HG03354 (cell line): ENCODE results near the gene IFIT2.
"Not testable (repeated sequence)": the region's sequence is repeated elsewhere in the genome, so short reads cannot be mapped to it uniquely, and the experiment has no call there.

Experiments used
- ATAC-seq: cut with Tn5 transposase; IDR thresholded peaks from one replicate; pipeline ENCODE4 v1.9.1; 2021; ENCODE audit warnings: mild to moderate bottlenecking; ENCODE audit not compliant: unreplicated experiment, poor library complexity, severe bottlenecking

Gene IFIT2, protein sequence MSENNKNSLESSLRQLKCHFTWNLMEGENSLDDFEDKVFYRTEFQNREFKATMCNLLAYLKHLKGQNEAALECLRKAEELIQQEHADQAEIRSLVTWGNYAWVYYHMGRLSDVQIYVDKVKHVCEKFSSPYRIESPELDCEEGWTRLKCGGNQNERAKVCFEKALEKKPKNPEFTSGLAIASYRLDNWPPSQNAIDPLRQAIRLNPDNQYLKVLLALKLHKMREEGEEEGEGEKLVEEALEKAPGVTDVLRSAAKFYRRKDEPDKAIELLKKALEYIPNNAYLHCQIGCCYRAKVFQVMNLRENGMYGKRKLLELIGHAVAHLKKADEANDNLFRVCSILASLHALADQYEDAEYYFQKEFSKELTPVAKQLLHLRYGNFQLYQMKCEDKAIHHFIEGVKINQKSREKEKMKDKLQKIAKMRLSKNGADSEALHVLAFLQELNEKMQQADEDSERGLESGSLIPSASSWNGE

DNA sequence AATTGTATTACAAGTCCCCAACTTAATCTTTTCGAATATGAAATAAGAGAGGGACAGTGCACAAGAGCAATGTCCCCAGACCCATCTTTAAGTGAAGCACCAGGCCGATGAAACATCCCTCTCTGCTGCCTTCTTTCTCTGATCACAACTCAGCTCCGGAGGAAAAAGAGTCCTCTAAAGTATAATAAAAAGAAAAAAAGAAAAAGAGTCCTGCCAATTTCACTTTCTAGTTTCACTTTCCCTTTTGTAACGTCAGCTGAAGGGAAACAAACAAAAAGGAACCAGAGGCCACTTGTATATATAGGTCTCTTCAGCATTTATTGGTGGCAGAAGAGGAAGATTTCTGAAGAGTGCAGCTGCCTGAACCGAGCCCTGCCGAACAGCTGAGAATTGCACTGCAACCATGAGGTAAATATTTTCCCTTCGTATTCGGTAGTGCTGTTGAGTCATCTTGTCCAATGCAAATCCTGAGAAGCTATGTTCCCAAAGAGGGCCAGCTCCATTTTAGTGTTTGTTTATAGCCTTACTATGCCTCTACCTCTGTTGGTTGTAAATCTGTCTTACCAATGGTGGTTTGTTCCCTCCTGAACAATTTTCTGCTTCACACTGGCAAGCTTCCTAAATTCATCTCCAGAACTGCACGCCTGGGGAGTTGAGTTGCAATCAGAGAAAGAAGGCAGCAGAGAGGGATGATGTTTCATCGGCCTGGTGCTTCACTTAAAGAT lies at the start of gene IFIT2:
TSS of gene IFIT2 (plus strand) at position 326 of the 725 bp plus-strand sequence. CDS start at position 404, 78 bp downstream.
- peak; percentile 86 for ATAC-seq

DNA sequence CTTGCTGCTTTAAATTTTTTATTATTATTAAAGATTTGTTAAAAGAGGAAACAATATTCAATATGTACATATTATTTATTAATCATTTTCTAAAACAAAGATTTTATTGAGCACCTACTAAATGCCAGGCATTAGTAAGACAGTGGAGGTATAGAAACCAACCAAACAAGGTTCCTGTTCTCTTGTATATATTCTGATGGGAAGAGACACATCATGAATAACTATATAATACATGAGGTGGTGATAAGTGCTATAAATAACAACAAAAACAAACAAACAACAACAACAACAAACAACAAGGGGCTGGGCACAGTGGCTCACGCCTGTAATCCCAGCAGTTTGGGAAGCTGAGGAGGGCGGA lies 49.6 kb upstream of the IFIT2 start:
- no peak for ATAC-seq

DNA sequence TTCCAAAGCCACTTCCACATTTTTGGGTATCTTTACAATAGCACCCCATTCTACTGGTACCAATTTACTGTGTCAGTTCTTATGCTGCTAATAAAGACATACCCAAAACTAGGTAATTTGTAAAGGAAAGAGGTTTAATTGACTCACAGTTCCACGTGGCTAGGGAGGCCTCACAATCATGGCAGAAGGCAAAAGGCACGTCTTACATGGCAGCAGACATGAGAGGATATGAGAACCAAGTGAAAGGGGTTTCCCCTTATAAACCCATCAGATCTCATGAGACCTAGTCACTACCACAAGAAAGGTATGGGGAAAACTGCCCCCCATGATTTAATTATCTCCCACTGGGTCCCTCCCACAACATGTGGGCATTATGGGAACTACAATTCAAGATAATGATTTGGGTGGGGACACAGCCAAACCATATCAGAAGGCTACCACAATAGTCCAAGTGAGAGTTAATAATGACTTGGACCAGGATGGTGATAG lies 46.7 kb upstream of the IFIT2 start:
- ATAC-seq: not testable (repeated sequence)

DNA sequence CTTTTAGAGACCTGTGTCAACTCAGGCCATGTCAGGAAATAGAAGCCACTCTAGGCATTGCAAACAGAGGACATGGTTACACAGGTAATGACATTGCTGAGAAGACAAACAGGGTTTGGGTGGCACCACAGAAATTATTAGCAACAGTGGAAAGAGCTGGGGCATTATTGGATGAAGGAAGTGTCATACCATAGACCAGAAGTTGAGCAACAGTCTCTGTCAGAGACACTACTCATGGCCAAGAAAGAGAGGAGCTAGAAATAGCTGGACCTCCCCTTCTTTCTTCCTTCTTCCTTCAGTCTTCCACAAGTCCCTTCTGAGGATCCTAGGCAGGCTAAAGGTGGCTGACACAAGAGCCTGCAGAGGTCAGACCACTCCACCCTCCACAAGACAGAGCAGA lies 46.1 kb upstream of the IFIT2 start:
- ATAC-seq: no peak

DNA sequence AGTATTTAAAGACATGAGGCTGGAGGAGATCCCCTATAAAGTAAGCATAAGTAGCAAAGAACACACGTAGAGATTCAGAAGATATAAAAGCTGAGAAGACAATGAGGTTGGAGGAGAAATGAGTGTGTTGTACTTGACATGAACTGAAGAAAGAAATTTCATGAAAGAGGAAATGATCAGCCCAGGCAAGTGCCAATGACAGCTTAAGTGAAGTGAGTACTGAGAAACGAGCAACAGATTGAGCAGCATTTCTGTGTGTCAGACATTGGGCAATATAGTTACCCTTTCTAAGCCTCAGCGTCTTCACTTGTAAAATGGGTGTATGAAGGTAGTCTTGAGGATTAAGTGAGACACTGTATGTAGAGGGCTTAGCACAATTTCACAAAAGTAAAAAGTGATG lies 45.5 kb upstream of the IFIT2 start:
- no peak for ATAC-seq

DNA sequence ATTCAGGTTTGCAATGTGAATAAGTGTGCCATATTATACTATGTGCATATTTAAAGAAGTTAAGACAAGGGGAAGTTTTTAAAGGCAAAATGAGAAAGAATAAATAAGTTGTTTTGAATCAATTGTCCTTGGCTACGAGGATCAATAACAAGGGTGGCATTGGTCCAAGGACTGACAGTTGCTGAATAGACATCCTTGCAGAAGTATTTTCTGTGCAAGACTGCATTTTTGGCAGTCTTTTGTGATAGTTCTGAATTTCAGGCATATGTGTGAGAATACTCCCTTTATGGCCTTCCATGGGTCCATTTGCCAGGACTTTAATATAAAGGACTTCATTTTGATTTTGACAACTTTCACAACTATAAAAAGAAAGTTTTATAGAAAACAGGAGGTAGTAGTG lies 44.9 kb upstream of the IFIT2 start:
- ATAC-seq: no peak

GRCh38 chr10:89257581-89257980 lies 44.3 kb upstream of the IFIT2 start:
- ATAC-seq: no peak

GRCh38 chr10:89258881-89259280 lies 43.0 kb upstream of the IFIT2 start:
- ATAC-seq: no peak

- ATAC-seq: no peak
Measured at GRCh38 chr10:89262086-89263051, 39.5 kb upstream of the IFIT2 start.

- no peak for ATAC-seq
Measured at GRCh38 chr10:89263091-89263490, 38.8 kb upstream of the IFIT2 start.

DNA sequence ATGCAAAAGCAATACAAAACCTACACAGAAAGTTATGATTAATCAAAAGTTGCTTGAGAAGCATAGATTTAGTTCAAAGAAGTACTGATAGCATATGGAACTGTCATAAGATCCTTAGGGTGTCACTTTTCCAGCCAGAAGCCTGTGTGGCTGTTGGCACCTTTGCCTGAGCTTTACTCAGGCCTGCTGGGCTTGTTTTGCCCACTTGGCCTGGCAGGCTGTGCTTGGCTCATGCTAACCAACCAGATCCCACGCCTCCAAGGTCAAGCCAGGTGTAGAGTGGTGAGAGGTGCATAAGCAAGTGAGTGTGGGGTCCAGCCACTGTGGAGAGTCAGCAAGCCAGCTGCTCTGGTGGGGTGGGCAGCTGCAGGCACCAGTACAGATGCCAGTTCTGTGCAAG lies 38.3 kb upstream of the IFIT2 start:
- ATAC-seq: no peak

DNA sequence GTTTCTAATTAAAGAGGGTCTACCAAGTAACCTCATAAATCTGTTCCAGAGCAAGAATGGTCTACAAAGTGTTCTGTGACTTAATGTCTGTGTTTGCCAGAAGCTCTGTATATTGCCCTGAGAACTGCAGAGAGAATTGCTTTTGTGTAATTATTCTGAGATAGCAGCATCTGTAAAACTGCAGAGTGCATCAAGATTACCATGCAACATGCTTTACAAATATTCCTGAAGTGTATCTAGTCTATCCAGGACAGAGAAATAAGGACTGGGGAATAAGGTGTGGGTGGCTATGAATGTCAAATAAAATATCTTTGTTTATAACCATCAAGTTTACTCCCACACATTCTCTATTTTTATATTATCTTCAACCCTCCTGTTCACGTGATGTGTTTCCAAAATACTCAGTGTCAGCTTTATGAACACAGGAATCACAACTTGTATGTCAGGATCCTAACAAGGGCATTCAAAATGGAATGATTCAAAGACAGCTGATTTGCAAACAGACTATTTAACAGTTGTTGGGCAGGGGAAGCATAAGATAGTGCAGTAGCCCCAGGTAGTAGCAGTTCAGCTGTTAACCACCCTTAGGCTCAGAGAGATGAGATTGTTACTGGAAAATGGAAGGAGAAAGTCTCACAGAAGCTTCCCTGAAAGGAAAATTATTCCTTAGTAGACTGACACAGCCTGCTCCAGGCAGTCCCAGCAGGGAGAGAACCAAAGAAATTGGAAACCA lies 35.0 kb upstream of the IFIT2 start:
- no peak for ATAC-seq

- ATAC-seq: no peak
Measured at GRCh38 chr10:89269433-89270152, 32.3 kb upstream of the IFIT2 start.

GRCh38 chr10:89270153-89270483 lies 31.7 kb upstream of the IFIT2 start:
- no peak for ATAC-seq

DNA sequence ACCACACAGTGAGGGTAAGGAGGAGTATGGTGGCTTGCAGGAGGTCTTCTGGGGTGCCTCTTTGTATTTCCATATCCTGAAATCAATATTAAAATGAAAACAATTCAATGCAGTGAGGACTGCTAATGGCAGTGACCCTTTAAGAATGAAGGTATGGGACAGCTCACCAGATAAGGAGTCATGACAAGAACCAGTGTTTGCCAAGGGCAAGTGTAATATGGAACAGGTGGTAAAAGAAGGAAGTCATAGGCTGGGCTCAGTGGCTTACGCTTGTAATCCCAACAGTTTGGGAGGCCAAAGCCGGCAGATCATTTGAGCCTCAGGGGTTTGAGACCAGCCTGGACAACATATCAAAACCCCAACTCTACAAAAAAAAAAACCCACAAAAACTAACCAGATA lies 30.3 kb upstream of the IFIT2 start:
- ATAC-seq: no peak

GRCh38 chr10:89273680-89274079 lies 28.2 kb upstream of the IFIT2 start:
- no peak for ATAC-seq

GRCh38 chr10:89274928-89275327 lies 26.9 kb upstream of the IFIT2 start:
- no peak for ATAC-seq

DNA sequence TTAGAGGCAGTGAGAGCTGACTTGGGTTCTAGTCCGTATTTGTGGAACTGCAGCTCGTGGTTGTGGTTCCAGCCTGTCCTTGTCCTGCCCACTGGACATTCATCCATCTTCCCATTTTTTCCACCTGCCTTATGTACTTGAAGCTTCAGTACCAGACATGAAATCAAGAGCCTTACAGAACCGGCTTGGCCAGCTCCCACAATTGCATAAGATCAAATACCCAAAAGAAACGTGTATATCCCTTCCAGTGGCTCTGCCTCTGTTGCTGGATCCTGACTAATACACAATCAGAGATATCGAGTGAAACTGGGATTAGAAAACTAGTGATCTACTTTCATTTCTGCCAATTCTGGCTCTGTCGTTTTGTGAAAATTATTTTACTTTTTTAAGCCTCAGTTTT lies 26.5 kb upstream of the IFIT2 start:
- ATAC-seq: no peak

DNA sequence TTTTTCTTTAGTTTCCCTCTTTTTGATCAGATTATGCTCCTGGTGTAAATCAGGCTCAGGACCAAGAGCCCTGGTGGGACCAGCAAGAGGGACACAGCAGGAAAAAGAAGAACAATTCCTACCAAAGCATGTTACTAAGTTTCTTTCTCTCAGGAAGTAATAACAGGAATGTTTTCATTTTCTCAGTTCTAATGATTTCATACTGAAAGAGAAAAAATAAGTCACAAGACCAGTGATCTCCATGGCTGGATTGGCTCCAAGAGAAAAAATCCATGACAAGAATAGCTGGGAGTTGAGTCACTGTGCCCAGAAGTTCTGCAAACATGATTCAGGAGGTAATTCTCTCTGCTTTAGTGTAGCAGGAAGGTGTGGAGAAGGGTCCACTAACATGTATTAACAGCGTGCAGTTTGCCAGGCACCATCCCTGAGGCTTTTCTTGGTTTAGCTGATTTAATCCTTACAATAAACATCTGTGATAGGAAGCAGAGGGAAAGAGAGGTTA lies 23.8 kb upstream of the IFIT2 start:
- no peak for ATAC-seq
